ENCODE results near the gene DBF4B.
A peak's percentile ranks its signal among the peaks of the same experiment; 100 is the strongest.

The DBF4B gene

DNA sequence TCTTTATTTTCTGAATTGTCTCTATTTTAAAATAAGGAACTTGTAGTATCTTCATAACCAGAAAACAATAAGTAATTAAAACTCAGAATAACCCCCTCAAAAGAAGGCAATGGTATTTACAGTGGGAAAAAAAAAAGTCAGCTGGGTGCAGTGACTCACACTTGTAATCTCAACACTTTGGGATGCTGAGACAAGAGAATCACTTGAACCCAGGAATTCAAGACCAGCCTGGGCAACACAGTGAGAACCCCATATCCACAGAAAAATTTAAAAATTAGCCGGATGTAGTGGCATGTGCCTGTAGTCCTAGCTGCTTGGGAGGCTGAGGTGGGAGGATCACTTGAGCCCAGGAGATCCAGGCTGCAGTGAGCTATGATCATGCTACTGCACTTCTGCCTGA, 83.8 kb downstream of the DBF4B start:
- Histone ChIP-seq H3K9me3 (ENCODE audit: severe bottlenecking) (no peaks in the 10 kb centered on the region), H3K27me3 (ENCODE audit: insufficient read depth, poor library complexity, severe bottlenecking) (no peaks in the 10 kb centered on the region), H3K27ac (ENCODE audit: poor library complexity, severe bottlenecking) (peak overlapping the region; percentile 4), H3K4me3 (ENCODE audit: severe bottlenecking) (no peak overlapping the region), H3K4me1 (ENCODE audit: insufficient read depth, poor library complexity, severe bottlenecking) (peaks cover 15% of the 10 kb centered on the region), H3K36me3 (ENCODE audit: low read depth) (no peaks in the 10 kb centered on the region)
- no peak for ATAC-seq (ENCODE audit: low read depth)
- DNase-seq (ENCODE audit: low spot score): no peak
- TF ChIP-seq, protein P1, sequence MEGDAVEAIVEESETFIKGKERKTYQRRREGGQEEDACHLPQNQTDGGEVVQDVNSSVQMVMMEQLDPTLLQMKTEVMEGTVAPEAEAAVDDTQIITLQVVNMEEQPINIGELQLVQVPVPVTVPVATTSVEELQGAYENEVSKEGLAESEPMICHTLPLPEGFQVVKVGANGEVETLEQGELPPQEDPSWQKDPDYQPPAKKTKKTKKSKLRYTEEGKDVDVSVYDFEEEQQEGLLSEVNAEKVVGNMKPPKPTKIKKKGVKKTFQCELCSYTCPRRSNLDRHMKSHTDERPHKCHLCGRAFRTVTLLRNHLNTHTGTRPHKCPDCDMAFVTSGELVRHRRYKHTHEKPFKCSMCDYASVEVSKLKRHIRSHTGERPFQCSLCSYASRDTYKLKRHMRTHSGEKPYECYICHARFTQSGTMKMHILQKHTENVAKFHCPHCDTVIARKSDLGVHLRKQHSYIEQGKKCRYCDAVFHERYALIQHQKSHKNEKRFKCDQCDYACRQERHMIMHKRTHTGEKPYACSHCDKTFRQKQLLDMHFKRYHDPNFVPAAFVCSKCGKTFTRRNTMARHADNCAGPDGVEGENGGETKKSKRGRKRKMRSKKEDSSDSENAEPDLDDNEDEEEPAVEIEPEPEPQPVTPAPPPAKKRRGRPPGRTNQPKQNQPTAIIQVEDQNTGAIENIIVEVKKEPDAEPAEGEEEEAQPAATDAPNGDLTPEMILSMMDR (IDR thresholded peaks at IDR 0.05; ENCODE audit: poor library complexity, severe bottlenecking): no peak

GRCh38 chr17:44793885-44794842, 85.7 kb downstream of the DBF4B start:
- peak; percentile 4; the same call in 1 of the 3 replicates for ATAC-seq (ENCODE audit: low read depth)
- TF ChIP-seq, protein P1 (IDR thresholded peaks at IDR 0.05; ENCODE audit: poor library complexity, severe bottlenecking): no peak

DNA sequence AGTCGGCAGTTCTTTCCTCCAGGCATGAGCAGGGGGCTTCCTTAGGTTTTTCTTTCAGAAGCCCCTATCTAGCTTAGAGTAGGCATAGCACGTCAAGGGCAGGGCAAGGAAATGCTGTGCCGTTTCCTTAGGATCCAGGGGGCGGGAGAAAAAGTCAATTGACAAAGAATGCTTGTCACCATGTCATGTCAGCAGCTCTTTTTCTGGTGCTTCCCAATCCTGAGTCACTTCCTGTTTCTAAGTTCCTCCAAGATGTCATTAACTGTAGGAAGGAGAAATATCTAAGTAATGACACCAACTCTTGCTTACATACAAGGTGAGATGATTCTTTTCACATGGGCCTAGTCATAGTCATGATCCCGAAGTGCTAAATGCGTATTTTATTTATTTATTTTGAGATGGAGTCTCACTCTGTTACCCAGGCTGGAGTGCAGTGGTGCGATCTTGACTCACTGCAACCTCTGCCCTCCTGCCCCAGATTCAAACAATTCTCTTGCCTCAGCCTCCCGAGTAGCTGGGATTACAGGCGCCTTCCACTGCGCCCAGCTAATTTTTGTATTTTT, 86.5 kb downstream of the DBF4B start:
- H3K36me3 ChIP-seq (ENCODE audit: low read depth): peaks cover 18% of the 10 kb centered on the region; the same call in 1 of the 2 replicates
- no peaks in the 10 kb centered on the region for H3K27me3 ChIP-seq (ENCODE audit: insufficient read depth, poor library complexity, severe bottlenecking)
- no peak overlapping the region for H3K4me3 ChIP-seq (ENCODE audit: severe bottlenecking)
- ATAC-seq (ENCODE audit: low read depth): peak; percentile 80
- peaks cover 15% of the 10 kb centered on the region for H3K4me1 ChIP-seq (ENCODE audit: insufficient read depth, poor library complexity, severe bottlenecking)
- DNase-seq (ENCODE audit: low spot score): no peak
- H3K27ac ChIP-seq (ENCODE audit: poor library complexity, severe bottlenecking): peak overlapping the region; percentile 77
- TF ChIP-seq, protein P1 (IDR thresholded peaks at IDR 0.05; ENCODE audit: poor library complexity, severe bottlenecking): no peak
- H3K9me3 ChIP-seq (ENCODE audit: severe bottlenecking): no peaks in the 10 kb centered on the region

More at GRCh38 chr17:44793885-44794842, 85.7 kb downstream of the DBF4B start:
- Histone ChIP-seq H3K4me1 (ENCODE audit: insufficient read depth, poor library complexity, severe bottlenecking) (peaks cover 15% of the 10 kb centered on the region), H3K36me3 (ENCODE audit: low read depth) (peaks cover 12% of the 10 kb centered on the region; the same call in 1 of the 2 replicates), H3K4me3 (ENCODE audit: severe bottlenecking) (no peak overlapping the region), H3K27ac (ENCODE audit: poor library complexity, severe bottlenecking) (peak overlapping the region; percentile 77), H3K27me3 (ENCODE audit: insufficient read depth, poor library complexity, severe bottlenecking) (no peaks in the 10 kb centered on the region), H3K9me3 (ENCODE audit: severe bottlenecking) (no peaks in the 10 kb centered on the region)
- DNase-seq (ENCODE audit: low spot score): no peak

DNA sequence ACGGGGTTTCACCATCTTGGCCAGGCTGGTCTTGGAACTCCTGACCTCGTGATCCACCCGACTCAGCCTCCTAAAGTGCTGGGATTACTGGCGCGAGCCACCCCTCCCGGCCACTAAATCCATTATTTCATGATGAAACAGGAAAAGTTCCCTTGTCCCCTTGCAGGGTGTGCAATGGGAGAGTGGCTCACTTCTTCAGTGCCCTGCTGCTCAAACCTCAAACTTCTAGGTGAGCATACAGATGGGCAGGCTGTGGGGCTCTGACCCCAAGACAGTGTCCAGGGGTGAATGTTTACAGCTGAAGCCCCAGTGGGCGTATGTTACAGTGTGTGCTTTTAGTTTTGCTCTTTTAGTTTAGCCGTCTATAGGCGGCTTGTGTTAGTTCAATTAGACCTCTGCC, 87.0 kb downstream of the DBF4B start:
- peak overlapping the region; percentile 77 for H3K27ac ChIP-seq (ENCODE audit: poor library complexity, severe bottlenecking)
- DNase-seq (ENCODE audit: low spot score) (no peak), ATAC-seq (ENCODE audit: low read depth) (no peak)

More for the DNA sequence above, 87.0 kb downstream of the DBF4B start:
- TF ChIP-seq, protein P1 (IDR thresholded peaks at IDR 0.05; ENCODE audit: poor library complexity, severe bottlenecking): no peak
- Histone ChIP-seq H3K36me3 (ENCODE audit: low read depth) (peaks cover 23% of the 10 kb centered on the region; the same call in 1 of the 2 replicates), H3K27me3 (ENCODE audit: insufficient read depth, poor library complexity, severe bottlenecking) (no peaks in the 10 kb centered on the region), H3K4me1 (ENCODE audit: insufficient read depth, poor library complexity, severe bottlenecking) (peaks cover 15% of the 10 kb centered on the region), H3K4me3 (ENCODE audit: severe bottlenecking) (no peak overlapping the region), H3K9me3 (ENCODE audit: severe bottlenecking) (no peaks in the 10 kb centered on the region)
